ENCODE data around the gene GET4. TPM values are rescaled to one million over a fixed set of nuclear protein-coding genes. Genes with fewer than 3 reads are reported as not detected.
"Not testable (repeated sequence)": the region's sequence is repeated elsewhere in the genome, so short reads cannot be mapped to it uniquely, and the experiment has no call there.

The GET4 gene
- polyA plus RNA-seq, 1 experiment = 21.7 TPM

GRCh38 chr7:845731-846130, 30.6 kb upstream of the GET4 start:
- no peak for DNase-seq (ENCODE audit: low read depth)
- ChIA-PET POLR2A (no interaction called here), CTCF (interaction anchor here (0.7 to 2.0 kb wide), 2 partner anchors 11 to 27 kb away, joined by 3 to 9 read pairs; no protein-coding TSS in a partner anchor)
- Histone ChIP-seq H3K27me3 (ENCODE audit: control insufficient read depth, insufficient read depth, low read length) (no peaks in the 10 kb centered on the region), H3K36me3 (ENCODE audit: control insufficient read depth, insufficient read depth, low read length) (peaks cover 14% of the 10 kb centered on the region), H3K4me3 (ENCODE audit: low read depth, low read length) (no peak overlapping the region)
- TF ChIP-seq CTCF (IDR thresholded peaks at IDR 0.05; ENCODE audit: insufficient read depth, low read depth, low read length) = no peak

DNA sequence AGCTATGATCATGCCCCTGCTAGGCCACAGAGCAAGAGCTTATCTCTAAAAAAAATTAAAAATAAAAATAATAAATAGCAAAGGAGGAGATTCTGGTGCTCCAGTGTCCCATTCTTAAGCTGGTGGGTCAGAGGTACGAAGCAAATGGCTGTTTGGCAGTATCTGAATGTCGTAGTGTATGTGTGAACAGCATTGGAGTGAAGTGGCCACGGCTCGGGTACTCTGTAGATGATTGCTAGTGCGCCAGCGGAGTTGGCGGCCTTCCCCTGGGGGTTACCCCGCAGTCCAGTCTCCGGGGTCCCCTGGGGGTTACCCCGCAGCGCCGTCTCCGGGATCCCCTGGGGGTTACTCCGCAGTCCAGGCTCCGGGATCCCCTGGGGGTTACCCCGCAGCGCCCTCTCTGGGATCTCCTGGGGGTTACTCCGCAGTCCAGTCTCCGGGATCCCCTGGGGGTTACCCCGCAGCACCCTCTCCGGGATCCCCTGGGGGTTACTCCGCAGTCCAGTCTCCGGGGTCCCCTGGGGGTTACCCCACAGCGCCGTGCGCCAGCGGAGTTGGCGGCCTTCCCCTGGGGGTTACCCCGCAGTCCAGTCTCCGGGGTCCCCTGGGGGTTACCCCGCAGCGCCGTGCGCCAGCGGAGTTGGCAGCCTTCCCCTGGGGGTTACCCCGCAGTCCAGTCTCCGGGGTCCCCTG, 29.2 kb upstream of the GET4 start:
- H3K36me3 ChIP-seq (ENCODE audit: control insufficient read depth, insufficient read depth, low read length) = peaks cover 18% of the 10 kb centered on the region
- H3K27me3 ChIP-seq (ENCODE audit: control insufficient read depth, insufficient read depth, low read length); H3K4me3 ChIP-seq (ENCODE audit: low read depth, low read length); POLR2A ChIA-PET; DNase-seq (ENCODE audit: low read depth): not testable (repeated sequence)
- CTCF ChIA-PET = interaction anchor here (0.8 to 2.0 kb wide), 3 partner anchors 11 to 26 kb away, joined by 3 to 9 read pairs (median 3); no protein-coding TSS in a partner anchor

DNA sequence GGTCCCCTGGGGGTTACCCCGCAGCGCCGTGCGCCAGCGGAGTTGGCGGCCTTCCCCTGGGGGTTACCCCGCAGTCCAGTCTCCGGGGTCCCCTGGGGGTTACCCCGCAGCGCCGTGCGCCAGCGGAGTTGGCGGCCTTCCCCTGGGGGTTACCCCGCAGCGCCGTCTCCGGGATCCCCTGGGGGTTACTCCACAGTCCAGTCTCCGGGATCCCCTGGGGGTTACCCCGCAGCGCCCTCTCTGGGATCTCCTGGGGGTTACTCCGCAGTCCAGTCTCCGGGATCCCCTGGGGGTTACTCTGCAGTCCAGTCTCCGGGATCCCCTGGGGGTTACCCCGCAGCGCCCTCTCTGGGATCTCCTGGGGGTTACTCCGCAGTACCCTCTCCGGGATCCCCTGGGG, 28.6 kb upstream of the GET4 start:
- CTCF ChIA-PET = interaction anchor here (1.2 kb wide), 2 partner anchors 8 to 26 kb away, joined by 3 to 4 read pairs; no protein-coding TSS in a partner anchor

GRCh38 chr7:849145-849544, 27.2 kb upstream of the GET4 start:
- no peak overlapping the region for H3K4me3 ChIP-seq (ENCODE audit: low read depth, low read length)
- DNase-seq (ENCODE audit: low read depth) = no peak
- ChIA-PET POLR2A (no interaction called here), CTCF (interaction anchor here (0.6 to 1.2 kb wide), 3 partner anchors 10 to 792 kb away, joined by 3 to 4 read pairs (median 3); no protein-coding TSS in a partner anchor)
- peaks cover 22% of the 10 kb centered on the region for H3K36me3 ChIP-seq (ENCODE audit: control insufficient read depth, insufficient read depth, low read length)
- no peak for TF ChIP-seq CTCF (IDR thresholded peaks at IDR 0.05; ENCODE audit: insufficient read depth, low read depth, low read length)
- H3K27me3 ChIP-seq (ENCODE audit: control insufficient read depth, insufficient read depth, low read length) = no peaks in the 10 kb centered on the region

More for the DNA sequence above, 28.6 kb upstream of the GET4 start:
- H3K4me3 ChIP-seq (ENCODE audit: low read depth, low read length); DNase-seq (ENCODE audit: low read depth); POLR2A ChIA-PET; H3K27me3 ChIP-seq (ENCODE audit: control insufficient read depth, insufficient read depth, low read length): not testable (repeated sequence)
- H3K36me3 ChIP-seq (ENCODE audit: control insufficient read depth, insufficient read depth, low read length) = peaks cover 17% of the 10 kb centered on the region

- H3K27me3 ChIP-seq (ENCODE audit: control insufficient read depth, insufficient read depth, low read length) = no peaks in the 10 kb centered on the region
- ChIA-PET POLR2A (no interaction called here), CTCF (interaction anchor here (0.6 kb wide), 1 partner anchor 793 kb away, joined by 3 read pairs; no protein-coding TSS in a partner anchor)
- H3K4me3 ChIP-seq (ENCODE audit: low read depth, low read length) = no peak overlapping the region
- no peak for DNase-seq (ENCODE audit: low read depth)
- peaks cover 21% of the 10 kb centered on the region for H3K36me3 ChIP-seq (ENCODE audit: control insufficient read depth, insufficient read depth, low read length)
- no peak for TF ChIP-seq CTCF (IDR thresholded peaks at IDR 0.05; ENCODE audit: insufficient read depth, low read depth, low read length)
These were observed 26.6 kb upstream of the GET4 start for GRCh38 chr7:849781-850180.

DNA sequence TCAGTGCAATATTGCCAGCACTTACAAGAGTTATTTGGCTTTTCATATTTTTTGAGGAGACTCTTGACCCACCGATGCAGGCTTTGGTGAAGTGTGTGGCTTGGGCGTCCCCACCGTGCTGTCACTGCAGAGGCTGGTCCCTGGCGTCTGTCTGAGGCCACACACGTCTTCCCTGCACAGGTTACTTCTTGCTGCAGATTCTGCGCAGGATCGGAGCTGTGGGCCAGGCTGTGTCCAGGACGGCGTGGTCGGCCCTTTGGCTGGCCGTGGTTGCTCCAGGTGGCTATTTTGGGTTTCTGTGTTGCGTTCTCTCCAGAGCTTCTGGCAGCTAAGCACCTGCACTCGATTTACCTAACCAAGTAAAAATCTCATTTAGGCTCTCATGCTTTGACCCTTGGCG, 25.1 kb upstream of the GET4 start:
- POLR2A ChIA-PET = no interaction called here
- CTCF ChIA-PET = interaction anchor here (1.2 kb wide), 1 partner anchor 64 kb away, joined by 6 read pairs; no protein-coding TSS in a partner anchor
- Histone ChIP-seq H3K27me3 (ENCODE audit: control insufficient read depth, insufficient read depth, low read length) (no peaks in the 10 kb centered on the region), H3K36me3 (ENCODE audit: control insufficient read depth, insufficient read depth, low read length) (peaks cover 30% of the 10 kb centered on the region), H3K4me3 (ENCODE audit: low read depth, low read length) (no peak overlapping the region)
- no peak for DNase-seq (ENCODE audit: low read depth)
- TF ChIP-seq CTCF (IDR thresholded peaks at IDR 0.05; ENCODE audit: insufficient read depth, low read depth, low read length) = no peak

All from BJ (cell line).